ENCODE results near the gene IL17C.
"Not testable (repeated sequence)": the region's sequence is repeated elsewhere in the genome, so short reads cannot be mapped to it uniquely, and the experiment has no call there.

IL17C gene, protein sequence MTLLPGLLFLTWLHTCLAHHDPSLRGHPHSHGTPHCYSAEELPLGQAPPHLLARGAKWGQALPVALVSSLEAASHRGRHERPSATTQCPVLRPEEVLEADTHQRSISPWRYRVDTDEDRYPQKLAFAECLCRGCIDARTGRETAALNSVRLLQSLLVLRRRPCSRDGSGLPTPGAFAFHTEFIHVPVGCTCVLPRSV

DNA sequence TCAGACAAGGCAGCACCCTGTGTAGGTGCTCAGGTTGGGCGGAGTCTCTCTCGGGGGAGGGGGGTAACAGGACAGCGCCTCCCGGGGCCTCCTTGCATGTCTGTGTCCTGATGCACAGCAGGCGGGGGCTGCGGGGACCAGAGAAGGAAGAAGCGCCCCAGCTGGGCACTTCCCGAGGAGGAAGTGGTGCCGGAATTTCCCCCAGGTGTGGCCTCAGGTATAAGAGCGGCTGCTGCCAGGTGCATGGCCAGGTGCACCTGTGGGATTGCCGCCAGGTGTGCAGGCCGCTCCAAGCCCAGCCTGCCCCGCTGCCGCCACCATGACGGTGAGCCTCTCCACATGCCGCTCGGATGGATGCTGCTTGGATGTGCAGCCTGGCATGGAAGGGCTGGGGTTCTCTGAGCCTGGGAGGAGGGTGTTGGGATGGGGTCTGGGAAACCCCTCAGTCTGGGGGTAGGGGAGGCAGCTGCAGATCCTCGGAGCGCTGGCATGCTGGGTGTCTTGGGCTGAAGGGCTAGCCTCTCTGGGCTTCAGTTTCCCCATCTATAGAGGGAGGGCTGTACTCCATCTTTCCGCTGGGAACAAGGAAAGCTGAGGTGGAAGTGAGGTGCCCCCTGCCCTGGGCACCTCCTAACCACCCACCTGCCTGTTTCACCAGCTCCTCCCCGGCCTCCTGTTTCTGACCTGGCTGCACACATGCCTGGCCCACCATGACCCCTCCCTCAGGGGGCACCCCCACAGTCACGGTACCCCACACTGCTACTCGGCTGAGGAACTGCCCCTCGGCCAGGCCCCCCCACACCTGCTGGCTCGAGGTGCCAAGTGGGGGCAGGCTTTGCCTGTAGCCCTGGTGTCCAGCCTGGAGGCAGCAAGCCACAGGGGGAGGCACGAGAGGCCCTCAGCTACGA, at the start of gene IL17C:
Gene IL17C, plus strand, starts transcription at position 250 of the 908 bp plus-strand sequence. Its CDS starts 70 bp downstream, at position 320.
- no peak for DNase-seq

- DNase-seq = no peak
Measured at GRCh38 chr16:88588754-88589153, 49.6 kb upstream of the IL17C start.

- DNase-seq = peak in 3 of 4 experiments; percentile 25 to 28 (median 25)
Measured at GRCh38 chr16:88589441-88589840, 48.9 kb upstream of the IL17C start.

- peak in 1 of 4 experiments; percentile 24 for DNase-seq
Measured at GRCh38 chr16:88591577-88592021, 46.8 kb upstream of the IL17C start.

GRCh38 chr16:88593061-88593460, 45.3 kb upstream of the IL17C start:
- no peak for DNase-seq

- no peak for DNase-seq
Measured at GRCh38 chr16:88593489-88593888, 44.9 kb upstream of the IL17C start.

DNA sequence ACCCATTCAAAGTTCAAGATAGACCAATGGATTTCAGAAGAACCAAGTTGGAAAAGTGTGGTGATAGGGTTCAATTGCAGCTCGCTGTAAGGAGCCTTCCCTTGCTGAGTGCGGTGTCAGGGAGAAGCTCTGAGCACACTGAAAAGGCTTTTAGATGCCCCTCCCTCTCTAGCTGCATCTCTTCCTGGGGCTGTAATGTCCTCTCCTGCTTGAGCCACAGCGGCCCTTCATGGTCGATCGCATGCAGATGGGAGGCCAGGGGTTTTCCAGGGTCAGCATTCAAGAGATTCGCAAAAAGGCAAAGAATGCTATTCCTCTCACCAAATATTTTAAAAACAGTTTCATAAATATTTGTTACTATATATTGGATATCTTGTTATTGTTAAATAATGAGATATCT, 44.5 kb upstream of the IL17C start:
- no peak for DNase-seq

DNA sequence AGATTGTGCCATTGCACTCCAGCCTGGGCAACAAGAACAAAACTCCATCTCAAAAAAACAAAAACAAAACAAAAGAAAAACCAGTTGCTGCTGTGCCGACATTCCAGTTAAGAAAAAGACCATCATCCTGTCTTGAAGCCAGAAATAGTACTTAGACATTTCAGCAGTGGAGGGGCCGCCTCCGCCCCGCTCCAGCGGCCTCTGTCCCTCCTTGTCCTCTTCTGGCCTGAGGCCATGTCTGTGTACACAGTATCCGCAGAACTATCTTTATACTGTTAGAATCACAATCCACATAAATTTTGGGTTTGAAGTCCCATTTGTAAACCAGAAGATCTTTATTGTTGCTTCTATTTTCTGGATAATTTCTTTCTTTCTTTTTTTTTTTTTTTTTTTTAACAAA, 43.3 kb upstream of the IL17C start:
- DNase-seq = no peak

DNA sequence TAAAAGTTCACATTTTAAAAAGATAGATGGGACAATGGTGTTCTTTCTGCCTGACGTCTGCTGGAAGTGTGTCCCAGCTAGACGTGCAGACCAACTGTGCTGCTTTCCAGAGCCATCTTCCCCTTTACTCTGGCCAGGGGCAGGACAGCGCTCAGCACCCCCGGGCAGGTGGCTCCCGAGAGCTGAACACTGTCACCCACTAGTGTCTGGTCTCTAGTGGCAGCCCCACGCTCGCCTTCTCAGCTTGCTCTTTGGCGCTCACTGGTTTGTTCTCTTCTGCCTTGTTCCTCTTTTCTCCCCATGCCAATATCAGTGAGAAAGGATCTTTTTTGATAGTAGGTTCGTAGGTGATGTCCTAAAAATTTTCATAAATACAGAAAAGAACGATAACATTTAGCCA, 42.5 kb upstream of the IL17C start:
- no peak for DNase-seq

DNA sequence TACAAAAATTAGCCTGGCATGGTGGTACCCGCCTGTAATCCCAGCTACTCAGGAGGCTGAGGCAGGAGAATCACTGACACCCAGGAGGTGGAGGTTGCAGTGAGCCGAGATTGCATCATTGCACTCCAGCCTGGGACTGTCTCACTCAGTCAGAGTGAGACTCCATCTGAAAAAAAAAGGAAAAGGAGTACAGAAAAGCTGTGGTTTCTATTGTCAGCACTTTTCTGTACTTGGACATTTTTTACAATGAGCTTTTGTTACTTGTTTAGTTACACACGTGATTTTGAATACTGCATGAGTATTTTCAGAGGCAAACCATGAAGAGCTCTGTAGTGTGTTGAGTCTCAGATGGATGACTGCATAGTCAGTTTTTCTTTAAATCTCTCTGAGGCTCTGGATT, 41.9 kb upstream of the IL17C start:
- no peak for DNase-seq

- no peak for DNase-seq
Measured at GRCh38 chr16:88597856-88598491, 40.4 kb upstream of the IL17C start.

DNA sequence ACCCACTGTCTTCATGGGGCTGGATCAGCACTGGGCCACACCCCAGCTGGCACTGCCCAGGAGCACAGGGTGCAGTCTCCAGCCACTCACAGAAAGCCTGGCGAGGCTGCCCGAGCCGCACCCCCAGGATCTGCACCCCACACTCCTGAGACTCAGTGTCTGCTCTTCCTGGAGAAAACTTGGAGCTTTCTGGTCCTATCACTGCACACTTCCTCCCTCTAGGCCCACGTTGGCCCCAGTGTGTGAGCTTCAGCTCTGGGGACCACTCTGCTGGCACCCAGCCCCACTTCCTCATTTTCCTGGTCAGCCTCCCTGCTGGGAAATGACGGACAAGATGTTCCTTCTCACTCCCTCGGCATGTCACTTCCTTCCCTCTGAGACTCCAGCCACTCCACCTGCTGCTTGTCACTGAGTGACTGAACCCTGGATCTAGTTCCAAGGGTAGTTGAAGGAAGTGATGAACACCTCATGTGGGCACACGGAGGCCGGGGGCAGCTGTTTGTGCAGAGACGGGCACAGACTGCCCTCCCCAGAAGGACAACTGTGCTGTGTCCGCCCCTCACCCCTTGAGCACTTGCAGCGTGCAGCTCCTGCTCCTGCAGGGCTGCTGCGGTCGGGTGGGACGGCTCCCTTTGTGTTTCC, 39.2 kb upstream of the IL17C start:
- DNase-seq = no peak

GRCh38 chr16:88599825-88600538, 38.4 kb upstream of the IL17C start:
- DNase-seq = no peak

DNA sequence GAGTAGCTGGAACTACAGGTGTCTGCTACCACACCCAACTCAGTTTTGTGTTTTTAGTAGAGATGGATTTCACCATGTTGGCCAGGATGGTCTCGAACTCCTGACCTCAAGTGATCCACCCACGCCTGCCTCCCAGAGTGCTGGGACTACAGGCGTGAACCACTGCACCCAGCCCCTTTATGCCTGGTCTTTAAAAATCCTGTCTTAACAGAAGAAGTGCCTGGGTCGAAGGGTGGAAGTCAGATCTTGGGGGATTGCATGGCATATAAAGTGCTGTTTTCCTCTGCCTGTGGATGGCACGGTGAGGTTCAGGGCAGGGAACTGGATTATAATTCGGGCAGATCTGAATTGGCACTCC, 37.9 kb upstream of the IL17C start:
- DNase-seq = no peak

- no peak for DNase-seq
Measured at GRCh38 chr16:88601313-88602036, 36.9 kb upstream of the IL17C start.

GRCh38 chr16:88602091-88602490, 36.3 kb upstream of the IL17C start:
- no peak for DNase-seq

GRCh38 chr16:88605186-88606147, 32.9 kb upstream of the IL17C start:
- DNase-seq = no peak

- no peak for DNase-seq
Measured at GRCh38 chr16:88606148-88606757, 32.1 kb upstream of the IL17C start.

GRCh38 chr16:88608076-88608475, 30.3 kb upstream of the IL17C start:
- no peak for DNase-seq

- DNase-seq = not testable (repeated sequence)
Measured at GRCh38 chr16:88609426-88609825, 28.9 kb upstream of the IL17C start.

Data from activated CD4-positive, CD25-positive, alpha-beta regulatory T cell (primary cell).